NK-92 (cell line): Measurements from ENCODE around the gene CTDP1.
"Not testable (repeated sequence)": the region's sequence is repeated elsewhere in the genome, so short reads cannot be mapped to it uniquely, and the experiment has no call there.

ENCODE experiments used
- DNase-seq: peaks from one replicate; lab custom pipeline; 2025; ENCODE audit not compliant: unreplicated experiment; lab: John Stamatoyannopoulos, UW

CTDP1 gene

DNA sequence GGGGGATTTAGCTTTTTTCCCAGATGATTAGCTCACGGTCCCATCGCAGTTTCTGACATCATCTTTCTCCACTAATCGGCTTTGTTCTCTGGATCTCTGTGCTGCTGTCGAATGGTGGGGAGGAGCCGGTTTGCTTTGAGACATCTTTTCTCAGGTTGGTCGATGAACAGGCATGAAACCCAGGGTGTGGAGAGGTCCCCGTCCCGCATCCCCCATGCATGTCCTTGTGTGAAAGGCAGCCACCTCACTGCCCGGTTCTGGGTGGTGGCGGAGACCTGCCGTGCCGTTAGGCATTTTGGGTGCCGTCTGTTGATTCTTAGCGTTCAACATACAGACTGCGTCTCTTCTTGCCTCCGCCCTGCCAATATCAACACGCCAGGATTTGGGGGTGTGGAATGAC is 57.8 kb downstream of the CTDP1 start:
- no peak for DNase-seq

GRCh38 chr18:79738041-79738461 is 58.4 kb downstream of the CTDP1 start:
- DNase-seq: no peak

- DNase-seq: no peak
Observed at GRCh38 chr18:79738581-79739439, 59.2 kb downstream of the CTDP1 start.

DNA sequence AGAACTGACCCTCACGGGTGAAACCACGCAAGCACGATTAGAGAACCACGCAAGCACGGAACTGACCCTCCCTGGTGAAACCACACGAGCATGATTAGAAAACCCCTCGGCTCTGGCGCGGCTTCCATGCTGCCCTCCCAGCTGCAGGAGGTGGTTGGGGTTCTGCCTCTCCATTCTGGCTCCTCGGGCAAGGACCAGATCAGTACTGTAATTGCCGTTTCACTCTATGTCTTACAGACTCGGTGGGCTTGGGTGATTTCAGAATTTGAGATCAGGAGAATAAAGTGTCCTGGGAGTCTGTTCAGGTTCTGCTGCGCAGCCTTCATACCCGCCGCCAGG is 59.8 kb downstream of the CTDP1 start:
- DNase-seq: no peak

GRCh38 chr18:79740047-79740446 is 60.4 kb downstream of the CTDP1 start:
- DNase-seq: not testable (repeated sequence)

- DNase-seq: no peak
Observed at GRCh38 chr18:79740521-79741361, 61.1 kb downstream of the CTDP1 start.

DNA sequence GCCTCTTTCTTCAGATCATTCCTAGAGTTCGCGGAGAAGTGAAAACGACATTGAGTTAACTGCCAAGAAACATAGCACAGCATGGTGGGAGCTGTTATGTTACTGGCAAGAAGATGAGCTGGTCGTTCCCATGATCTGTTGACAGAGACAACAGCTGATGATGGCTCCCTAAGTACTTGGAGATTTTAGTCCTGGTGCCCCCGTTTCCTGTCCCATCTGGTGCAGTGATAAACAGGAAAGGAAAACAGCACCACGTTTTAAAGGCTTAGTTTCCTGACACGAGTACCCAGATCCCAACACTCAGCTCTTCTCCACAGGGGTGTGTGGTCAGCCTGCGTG is 61.7 kb downstream of the CTDP1 start:
- no peak for DNase-seq

- DNase-seq: no peak
Observed at GRCh38 chr18:79742076-79742475, 62.5 kb downstream of the CTDP1 start.

DNA sequence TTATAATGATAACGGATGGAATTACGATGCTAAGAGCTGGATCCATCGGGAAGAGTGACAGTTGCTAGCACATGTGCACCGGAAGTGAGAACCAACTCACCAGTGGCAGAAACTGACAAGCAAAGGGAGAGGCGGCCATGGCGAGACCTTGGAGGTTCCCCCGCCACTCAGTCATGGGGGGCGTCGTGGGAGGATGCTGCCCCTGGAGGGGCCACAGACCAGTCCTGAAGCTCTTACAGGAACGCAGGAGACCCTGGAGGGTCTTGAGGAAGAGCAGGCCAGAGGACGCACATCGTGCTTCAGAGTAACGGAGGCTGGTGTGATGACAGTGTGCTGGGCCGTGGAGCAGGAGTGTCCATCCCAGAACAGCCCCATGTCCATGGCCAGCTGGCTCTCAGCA is 65.0 kb downstream of the CTDP1 start:
- no peak for DNase-seq

DNA sequence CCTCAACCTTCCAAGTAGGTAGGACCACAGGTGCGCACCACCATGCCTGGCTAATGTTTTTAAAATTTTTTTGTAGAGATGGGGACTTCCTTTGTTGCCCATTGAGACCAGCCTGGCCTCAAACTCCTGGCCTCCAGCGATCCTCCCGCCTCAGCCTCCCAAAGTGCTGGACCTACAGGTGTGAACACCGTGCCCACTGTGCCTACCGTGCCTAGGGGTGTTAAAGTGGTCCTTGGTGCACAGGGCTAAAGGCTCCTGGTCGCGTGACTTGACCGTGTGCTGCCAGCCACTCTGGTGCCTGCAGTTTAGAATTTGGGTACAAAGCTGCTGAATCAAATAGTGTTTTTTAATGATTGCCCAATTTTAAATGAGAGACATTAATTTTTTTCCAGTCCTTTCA is 67.1 kb downstream of the CTDP1 start:
- DNase-seq: no peak

DNA sequence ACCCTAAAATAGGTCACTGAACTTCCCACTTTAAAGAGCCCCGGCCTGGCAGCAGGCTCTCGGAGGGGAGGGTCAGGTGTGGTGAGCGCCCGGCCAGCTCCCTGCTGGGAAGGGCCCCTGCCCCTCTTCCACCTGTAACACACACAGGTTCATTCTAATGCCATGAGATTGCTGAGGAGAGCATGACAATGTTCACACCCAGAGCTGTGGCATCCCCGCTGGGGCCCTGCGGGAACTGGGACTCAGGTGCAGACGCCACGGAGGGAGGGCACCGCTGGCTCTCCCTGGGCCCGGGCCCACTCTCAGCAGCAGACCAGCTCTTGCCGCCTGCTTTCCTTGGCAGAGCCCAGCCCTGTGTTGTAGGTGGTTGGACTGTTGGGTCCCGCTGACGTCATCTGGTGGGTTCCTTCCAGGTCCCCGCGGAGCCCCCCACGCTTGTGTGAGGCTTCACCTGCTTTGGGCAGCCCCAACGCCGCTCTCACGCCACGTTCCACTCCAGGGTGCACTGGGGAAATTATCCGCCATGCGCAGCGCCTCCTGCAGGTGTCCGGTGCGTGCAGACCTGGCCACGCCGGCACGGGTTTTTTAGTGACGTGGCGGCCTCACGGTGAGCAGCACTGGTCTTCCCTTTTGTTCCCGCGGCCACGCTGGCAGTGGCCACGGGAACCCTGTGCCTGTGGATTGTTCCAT is 67.7 kb downstream of the CTDP1 start:
- no peak for DNase-seq

DNA sequence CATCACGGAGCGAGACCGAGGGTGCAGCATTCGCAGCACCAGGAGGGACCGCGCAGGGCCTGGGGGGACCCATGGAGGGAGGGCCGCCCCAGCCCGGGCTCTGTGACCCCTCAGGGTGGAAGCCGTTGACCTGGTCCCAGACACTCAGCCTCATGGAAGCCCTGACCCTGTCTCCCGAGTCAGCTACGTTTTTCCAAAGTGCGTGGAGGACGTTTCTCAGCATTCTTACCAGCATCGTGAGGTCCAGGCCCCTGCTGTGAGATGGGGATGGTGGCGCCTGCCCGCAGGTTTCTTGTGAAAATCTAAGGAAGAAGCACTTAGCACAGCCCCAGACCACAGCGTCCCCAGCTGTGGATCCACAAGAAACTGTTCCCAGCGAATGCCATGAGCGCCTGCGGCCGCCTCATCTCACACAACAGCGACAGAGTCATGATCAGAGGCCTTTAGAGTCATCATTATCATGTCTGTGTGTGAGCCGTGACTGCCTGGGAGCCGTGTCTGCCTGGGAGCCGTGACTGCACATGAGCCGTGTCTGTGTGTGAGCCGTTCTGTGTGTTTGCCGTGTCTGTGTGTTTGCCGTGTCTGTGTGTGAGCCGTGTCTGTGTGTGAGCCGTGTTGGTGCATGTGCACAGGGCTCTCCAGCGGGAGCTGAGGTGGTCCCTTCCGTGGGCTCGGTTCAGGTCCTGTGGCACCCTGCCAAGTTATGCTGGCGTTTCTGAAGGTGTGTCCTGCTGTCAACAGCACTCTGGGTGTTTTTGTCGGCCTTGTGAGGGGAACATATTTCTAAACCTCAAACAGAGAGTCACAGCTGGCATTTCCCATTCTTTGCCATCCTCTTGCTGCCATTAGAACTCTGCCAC is 68.9 kb downstream of the CTDP1 start:
- no peak for DNase-seq

- no peak for DNase-seq
Observed at GRCh38 chr18:79749251-79750191, 69.9 kb downstream of the CTDP1 start.

DNA sequence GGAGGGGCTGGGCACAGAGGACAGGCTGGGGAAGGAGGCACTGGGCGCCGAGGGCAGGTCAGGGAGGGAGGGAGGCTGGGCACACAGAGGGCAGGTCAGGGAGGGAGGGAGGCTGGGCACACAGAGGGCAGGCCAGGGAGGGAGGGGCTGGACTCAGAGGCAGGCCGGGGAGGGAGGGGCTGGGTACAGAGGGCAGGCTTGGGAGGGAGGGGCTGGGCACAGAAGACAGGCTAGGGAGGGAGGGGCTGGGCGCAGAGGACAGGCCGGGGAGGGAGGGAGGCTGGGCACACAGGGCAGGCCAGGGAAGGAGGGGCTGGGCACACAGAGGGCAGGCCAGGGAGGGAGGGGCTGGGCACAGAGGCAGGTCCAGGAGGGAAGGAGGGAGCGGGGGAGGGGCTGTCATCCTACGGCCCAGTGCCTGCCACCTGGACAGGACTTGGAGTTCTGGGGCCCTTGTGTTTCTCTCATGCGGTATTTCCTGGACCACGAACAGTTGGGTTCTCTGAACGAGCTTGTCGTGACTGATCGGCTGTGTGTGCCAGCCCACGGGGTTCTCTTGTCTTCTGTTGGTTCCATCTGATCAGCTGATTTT is 71.5 kb downstream of the CTDP1 start:
- no peak for DNase-seq

- not testable (repeated sequence) for DNase-seq
Observed at GRCh38 chr18:79751918-79752578, 72.4 kb downstream of the CTDP1 start.

DNA sequence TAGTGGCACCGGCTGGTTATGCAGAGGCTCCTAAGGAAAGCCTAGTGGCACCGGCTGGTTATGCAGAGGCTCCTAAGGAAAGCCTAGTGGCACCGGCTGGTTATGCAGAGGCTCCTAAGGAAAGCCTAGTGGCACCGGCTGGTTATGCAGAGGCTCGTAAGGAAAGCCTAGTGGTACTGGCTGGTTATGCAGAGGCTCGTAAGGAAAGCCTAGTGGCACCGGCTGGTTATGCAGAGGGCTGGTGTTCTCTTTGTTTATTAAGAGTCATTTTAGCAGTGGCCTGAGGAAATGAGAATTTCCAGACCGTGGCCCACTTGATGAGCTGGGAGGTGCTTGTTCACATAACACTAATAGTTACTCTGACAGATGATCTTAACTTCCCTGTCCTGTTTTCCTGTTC is 73.3 kb downstream of the CTDP1 start:
- not testable (repeated sequence) for DNase-seq

DNA sequence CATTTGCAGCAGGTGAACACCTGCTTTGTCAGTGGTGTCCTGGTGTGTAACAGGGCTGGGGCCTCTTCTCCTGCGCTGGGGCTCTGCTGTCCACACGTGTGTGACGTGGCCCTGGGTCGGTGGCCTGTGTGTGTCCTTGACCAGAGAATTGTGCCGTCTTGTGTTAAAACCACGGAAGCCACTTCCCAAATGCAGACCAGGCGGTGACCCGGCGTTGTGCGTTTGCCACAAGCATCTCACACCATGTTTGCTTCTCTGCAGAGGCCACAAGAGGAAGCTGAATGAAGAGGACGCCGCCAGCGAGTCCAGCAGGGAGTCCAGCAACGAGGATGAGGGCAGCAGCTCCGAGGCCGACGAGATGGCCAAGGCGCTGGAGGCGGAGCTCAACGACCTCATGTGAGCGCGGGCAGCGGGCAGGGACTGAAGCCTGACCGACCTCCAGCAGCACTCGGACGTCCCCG is 73.8 kb downstream of the CTDP1 start:
- no peak for DNase-seq

- DNase-seq: no peak
Observed at GRCh38 chr18:79754022-79754761, 74.6 kb downstream of the CTDP1 start.
